Fibroblast of skin of left biceps (primary cell): ENCODE data around the gene DGCR2.
"Not testable (repeated sequence)": the region's sequence is repeated elsewhere in the genome, so short reads cannot be mapped to it uniquely, and the experiment has no call there.

ENCODE experiments used
- DNase-seq, 2 experiments: peaks; one replicate each; pipeline ENCODE4 v3.0.0-alpha.2; 2013; ENCODE audit warnings: low read depth in 2 of 2

DGCR2 gene

DNA sequence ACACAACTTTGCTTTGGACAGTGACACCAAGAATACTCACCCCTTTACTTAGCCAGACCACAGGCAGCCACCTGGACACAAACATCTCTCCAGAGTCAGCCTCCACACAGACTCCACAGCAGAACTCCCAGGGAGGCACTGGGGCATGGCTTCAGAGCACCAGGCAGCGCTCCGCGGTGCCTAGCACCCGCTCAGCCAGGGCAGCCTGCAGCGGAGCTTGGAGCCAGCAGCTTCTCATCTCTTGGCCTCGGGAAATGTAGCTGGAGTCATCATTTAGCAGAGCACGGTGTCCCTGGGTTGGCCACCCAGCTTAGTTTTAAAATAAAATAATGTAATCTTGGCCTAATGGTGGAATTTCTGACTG, 91.3 kb downstream of the DGCR2 start:
- DNase-seq: not testable (repeated sequence)

GRCh38 chr22:19030226-19030888, 91.9 kb downstream of the DGCR2 start:
- not testable (repeated sequence) for DNase-seq

DNA sequence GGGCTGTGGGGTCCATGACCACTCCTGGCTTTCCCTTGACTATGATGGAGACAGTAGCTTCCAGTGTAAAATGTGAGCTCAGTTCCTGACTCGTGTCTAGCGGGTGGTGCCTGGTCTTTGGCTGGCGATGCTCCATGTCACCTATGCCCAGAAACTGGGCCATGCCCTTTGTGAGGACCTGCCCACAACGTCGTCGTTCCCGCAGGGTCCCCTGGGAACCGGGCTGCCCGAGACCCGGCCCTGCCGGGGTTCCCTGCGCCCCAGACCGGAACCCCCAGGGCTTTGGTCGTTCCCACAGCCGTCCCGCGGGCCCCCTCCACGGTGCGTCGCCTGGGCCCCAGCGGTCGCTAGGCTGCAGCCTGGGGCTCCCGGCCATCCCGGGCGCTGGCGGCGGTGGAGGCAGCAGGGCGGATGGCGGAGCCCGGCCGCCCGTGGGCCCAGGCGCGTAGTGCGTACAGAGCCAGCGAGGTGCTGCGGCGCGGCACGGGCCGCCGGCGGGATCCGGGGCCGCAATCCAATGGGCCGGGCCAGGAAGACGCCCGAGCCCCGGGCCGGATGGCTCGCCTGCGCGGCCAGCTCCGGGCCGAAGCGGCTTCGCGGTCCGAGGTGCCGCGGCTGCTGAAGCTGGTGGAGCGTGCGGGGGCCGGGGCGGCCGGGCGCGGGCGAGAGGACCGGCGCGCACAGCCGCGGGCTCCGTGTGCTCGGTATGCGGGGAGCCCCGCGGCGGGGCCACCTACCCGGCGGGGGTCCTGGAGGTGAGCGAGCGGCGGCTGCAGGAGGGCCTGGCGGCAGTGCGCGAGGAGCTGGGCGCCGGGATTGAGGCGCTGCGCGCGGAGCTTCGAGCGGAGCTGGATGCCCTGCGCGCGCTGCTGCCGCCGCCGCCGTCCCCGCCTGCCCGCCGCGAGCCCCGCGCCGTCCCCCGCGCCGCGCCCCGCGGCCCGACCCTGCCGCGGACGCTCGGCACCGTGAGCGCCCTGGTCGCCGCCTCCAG, 92.8 kb downstream of the DGCR2 start:
- DNase-seq: not testable (repeated sequence)

DNA sequence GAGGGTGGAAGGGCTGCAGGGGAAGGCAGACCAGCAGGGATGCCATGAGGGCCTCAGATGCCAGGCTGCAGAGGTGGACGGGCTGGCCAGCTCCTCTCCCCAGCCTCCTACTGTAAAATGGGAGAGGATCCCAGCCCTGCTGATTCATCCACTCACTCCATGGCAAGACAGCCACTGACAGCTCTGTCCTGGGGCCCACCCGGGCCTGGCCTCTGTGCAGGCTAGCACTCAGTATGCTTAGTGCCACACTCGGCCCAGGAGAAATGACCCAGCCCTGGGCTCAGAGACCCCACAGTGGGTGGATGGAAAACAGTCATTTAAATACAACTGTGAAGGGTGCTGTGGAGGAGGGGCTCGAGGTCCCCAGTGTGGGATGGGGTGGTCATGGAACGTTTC, 94.2 kb downstream of the DGCR2 start:
- DNase-seq: not testable (repeated sequence)

- not testable (repeated sequence) for DNase-seq
Observed at GRCh38 chr22:19027371-19028059, 94.7 kb downstream of the DGCR2 start.

- not testable (repeated sequence) for DNase-seq
Observed at GRCh38 chr22:19026080-19026479, 96.1 kb downstream of the DGCR2 start.

GRCh38 chr22:19024956-19025489, 97.2 kb downstream of the DGCR2 start:
- not testable (repeated sequence) for DNase-seq

GRCh38 chr22:19023931-19024330, 98.3 kb downstream of the DGCR2 start:
- not testable (repeated sequence) for DNase-seq

DNA sequence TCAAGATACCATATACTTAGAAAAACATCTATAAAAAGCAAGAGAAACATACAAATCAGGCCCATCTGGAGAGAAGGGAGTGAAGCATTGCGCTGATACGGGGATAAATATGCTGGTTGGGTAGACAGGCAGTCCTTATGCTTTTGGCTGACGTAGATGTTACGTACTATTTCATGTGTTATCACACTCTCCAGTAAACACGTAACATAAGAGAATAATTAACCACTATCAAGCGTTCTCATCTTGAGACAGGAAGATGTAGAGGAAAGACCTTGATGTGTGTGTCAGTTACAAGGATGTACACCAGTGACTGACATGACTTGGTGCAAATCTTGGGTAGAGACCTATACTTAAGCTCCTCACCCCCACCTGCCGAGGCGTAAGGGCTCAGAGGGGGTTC, 99.5 kb downstream of the DGCR2 start:
- DNase-seq: no peak

GRCh38 chr22:19019679-19020032, 102.6 kb downstream of the DGCR2 start:
- no peak for DNase-seq

GRCh38 chr22:19019029-19019678, 103.1 kb downstream of the DGCR2 start:
- no peak for DNase-seq

GRCh38 chr22:19018256-19018655, 104.0 kb downstream of the DGCR2 start:
- no peak for DNase-seq

GRCh38 chr22:19016081-19016766, 106.0 kb downstream of the DGCR2 start:
- no peak for DNase-seq

DNA sequence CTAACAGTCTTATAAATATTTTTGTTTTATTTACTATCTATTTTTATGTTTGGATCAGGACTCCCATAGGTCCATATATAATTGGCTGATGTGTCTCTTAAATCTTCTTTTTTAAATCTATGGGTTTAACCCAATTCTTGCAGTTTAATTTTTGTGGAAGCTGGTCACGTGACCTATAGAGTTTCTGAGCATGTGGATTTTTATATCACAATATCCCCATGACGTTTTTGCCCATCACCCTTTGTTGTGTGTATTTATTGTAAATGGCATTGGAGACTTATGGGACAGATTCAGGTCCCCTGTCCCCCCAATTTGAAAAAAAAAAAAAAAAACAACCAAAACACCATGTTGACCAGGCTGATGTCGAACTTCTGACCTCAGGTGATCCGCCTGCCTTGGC, 107.3 kb downstream of the DGCR2 start:
- DNase-seq: no peak

DNA sequence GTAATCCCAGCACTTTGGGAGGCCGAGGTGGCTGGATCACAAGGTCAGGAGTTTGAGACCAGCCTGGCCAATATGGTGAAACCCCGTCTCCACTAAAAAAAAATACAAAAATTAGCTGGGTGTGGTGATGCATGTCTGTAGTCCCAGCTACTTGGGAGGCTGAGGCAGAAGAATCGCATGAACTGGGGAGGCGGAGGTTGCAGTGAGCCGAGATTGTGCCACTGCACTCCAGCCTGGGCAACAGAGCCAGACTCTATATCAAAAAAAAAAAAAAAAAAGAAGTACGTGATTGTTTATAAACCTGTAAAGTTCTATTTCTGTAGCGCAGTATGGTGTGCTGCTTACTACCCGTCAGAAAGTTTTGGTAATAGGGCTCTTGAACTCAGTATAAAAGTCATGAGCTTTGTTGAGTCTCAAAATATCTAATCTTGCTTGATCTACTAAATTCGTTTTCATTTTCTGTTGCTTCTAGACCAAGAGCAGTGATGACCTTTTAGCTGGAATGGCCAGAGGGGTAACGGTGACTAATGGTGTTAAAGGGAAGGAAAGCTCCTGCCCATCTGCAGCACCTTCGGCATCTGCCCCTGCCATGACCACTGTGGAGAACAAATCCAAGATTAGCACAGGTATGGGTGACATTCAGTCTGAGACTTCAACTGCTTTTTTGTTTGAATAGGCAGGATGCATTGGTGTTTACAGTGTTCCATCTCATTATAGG, 108.2 kb downstream of the DGCR2 start:
- DNase-seq: not testable (repeated sequence)

DNA sequence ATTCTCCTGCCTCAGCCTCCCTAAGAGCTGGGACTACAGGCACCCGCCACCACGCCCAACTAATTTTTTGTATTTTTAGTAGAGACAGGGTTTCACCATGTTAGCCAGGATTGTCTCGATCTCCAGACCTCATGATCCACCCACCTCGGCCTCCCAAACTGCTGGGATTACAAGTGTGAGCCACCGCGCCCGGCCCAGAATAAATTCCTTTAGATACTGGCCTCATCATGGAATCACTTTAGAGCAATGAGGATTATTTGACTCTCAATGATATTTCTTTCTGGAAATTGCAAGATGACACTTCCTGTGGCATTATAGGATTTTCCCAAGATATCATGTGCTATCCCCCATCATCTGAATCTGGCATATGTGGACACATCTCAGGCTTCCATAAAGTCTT, 108.8 kb downstream of the DGCR2 start:
- DNase-seq: not testable (repeated sequence)

- DNase-seq: no peak
Observed at GRCh38 chr22:19012308-19012986, 109.8 kb downstream of the DGCR2 start.

GRCh38 chr22:19011611-19012010, 110.6 kb downstream of the DGCR2 start:
- not testable (repeated sequence) for DNase-seq

GRCh38 chr22:19011075-19011474, 111.1 kb downstream of the DGCR2 start:
- DNase-seq: no peak

GRCh38 chr22:19005905-19006304, 116.3 kb downstream of the DGCR2 start:
- DNase-seq: no peak
